Suppressor macrophage treated with lipopolysaccharide for 4 hours (primary cell): ENCODE data around the gene DPH1.

Experiments used
- DNase-seq: peaks from one replicate; pipeline ENCODE4 v3.0.0-alpha.2; 2020

Gene DPH1

GRCh38 chr17:2082003-2082781, 52.2 kb downstream of the DPH1 start:
- DNase-seq = no peak

- peak; percentile 96 for DNase-seq
Observed at GRCh38 chr17:2083613-2084035, 53.7 kb downstream of the DPH1 start.

- peak; percentile 26 for DNase-seq
Observed at GRCh38 chr17:2084036-2084765, 54.2 kb downstream of the DPH1 start.

- no peak for DNase-seq
Observed at GRCh38 chr17:2084766-2085647, 55.1 kb downstream of the DPH1 start.

GRCh38 chr17:2085648-2085949, 55.6 kb downstream of the DPH1 start:
- DNase-seq = no peak

- no peak for DNase-seq
Observed at GRCh38 chr17:2086306-2086705, 56.4 kb downstream of the DPH1 start.

- DNase-seq = peak; percentile 95
Observed at GRCh38 chr17:2087597-2088211, 57.8 kb downstream of the DPH1 start.

GRCh38 chr17:2089021-2089422, 59.1 kb downstream of the DPH1 start:
- peak; percentile 66 for DNase-seq

GRCh38 chr17:2090210-2090641, 60.3 kb downstream of the DPH1 start:
- DNase-seq = peak; percentile 41

- peak; percentile 46 for DNase-seq
Observed at GRCh38 chr17:2090804-2091534, 61.0 kb downstream of the DPH1 start.

GRCh38 chr17:2092253-2092652, 62.3 kb downstream of the DPH1 start:
- DNase-seq = no peak

- DNase-seq = no peak
Observed at GRCh38 chr17:2093349-2093748, 63.4 kb downstream of the DPH1 start.
